Thyroid gland (tissue), 4 donors: ENCODE data around the gene KISS1R. TPM values are rescaled to one million over a fixed set of nuclear protein-coding genes. Genes with fewer than 3 reads are reported as not detected.

ENCODE experiments used
- DNase-seq, 2 donors: peaks; one replicate each; pipeline ENCODE4 v3.0.0-alpha.2; 2019
- H3K27ac ChIP-seq, 3 donors: fragments of 200-600 bp; sonication (generic); 1 replicate in 2 of 3; 2 replicates in 1 of 3; pipeline ENCODE4 v1.5.1; 2016 to 2019; ENCODE audit warnings: mild to moderate bottlenecking in 1 of 3, moderate library complexity in 1 of 3
- H3K27me3 ChIP-seq: fragments of 200-600 bp; sonication (generic); one replicate; pipeline ENCODE4 v1.5.1; 2019
- H3K36me3 ChIP-seq, 2 donors: fragments of 200-600 bp; sonication (generic); one replicate each; pipeline ENCODE4 v1.5.1; 2016 to 2019
- H3K4me1 ChIP-seq, 2 donors: fragments of 200-600 bp; sonication (generic); one replicate each; pipeline ENCODE4 v1.5.1; 2017 to 2019
- H3K4me3 ChIP-seq, 3 donors: fragments of 200-600 bp; sonication (generic); replicated peaks in 1 of 3; 1 replicate in 2 of 3; 2 replicates in 1 of 3; pipeline ENCODE4 v1.5.1; 2016; ENCODE audit warnings: mild to moderate bottlenecking in 1 of 3
- H3K9me3 ChIP-seq: fragments of 200-600 bp; sonication (generic); one replicate; pipeline ENCODE4 v1.5.1; 2017
- CTCF ChIP-seq, 6 experiments: fragments of 200-600 bp in 3 of 6; fragments of 450-650 bp in 3 of 6; sonication (generic) in 3 of 6; IDR thresholded peaks; one replicate each; pipeline ENCODE4 v1.5.1; 2016 to 2019; ENCODE audit warnings: antibody characterized with exemption in 6 of 6, mild to moderate bottlenecking in 2 of 6, inconsistent platforms in 1 of 6, moderate library complexity in 1 of 6
- POLR2A ChIP-seq, 2 donors: fragments of 450-650 bp; IDR thresholded peaks; one replicate each; pipeline ENCODE4 v1.6.1; 2017; ENCODE audit warnings: antibody characterized with exemption in 2 of 2, mild to moderate bottlenecking in 2 of 2, moderate library complexity in 1 of 2
- WGBS, 2 donors: methylation state at CpG; one replicate each; pipeline ENCODE4 v1.1.5; 2017; 5-methylcytosine and 5-hydroxymethylcytosine counted together
- intact Hi-C: fragments of 100-400 bp; cut with DNase I; formaldehyde crosslinking; loops from one replicate; pipeline ENCODE4 v1.15.1; 2023
- total RNA-seq, 4 donors: library from RNA; depleted of rRNA; stranded (reverse); fragments of >200 nt; gene quantifications; one replicate each; pipeline ENCODE4 v1.2.3, GENCODE V29; 2016

KISS1R gene
- total RNA-seq, 4 donors from 2014 or later, result not detected

- DNase-seq, result no peak
- no peaks in the 10 kb centered on the region for H3K27me3 ChIP-seq
- H3K4me3 ChIP-seq, result no peak overlapping the region
- WGBS, 2 donors, result 89 to 93% methylated on average over 12 to 26 of the region's 37 CpGs
- H3K36me3 ChIP-seq, result peaks cover 28 to 33% of the 10 kb centered on the region in 2 donors
- TF ChIP-seq POLR2A (IDR thresholded peaks at IDR 0.05) (no peak), CTCF (IDR thresholded peaks at IDR 0.05) (no peak)
- no peak overlapping the region for H3K27ac ChIP-seq
- intact Hi-C loops, result no loop called here
- no peaks in the 10 kb centered on the region for H3K9me3 ChIP-seq
- no peaks in the 10 kb centered on the region for H3K4me1 ChIP-seq
Observed at GRCh38 chr19:879711-880438, 37.3 kb upstream of the KISS1R start.

- intact Hi-C loops, result no loop called here
- Histone ChIP-seq H3K27ac (no peak overlapping the region), H3K9me3 (no peaks in the 10 kb centered on the region), H3K4me3 (no peak overlapping the region), H3K27me3 (no peaks in the 10 kb centered on the region), H3K4me1 (no peaks in the 10 kb centered on the region), H3K36me3 (peaks cover 28 to 41% of the 10 kb centered on the region in 2 donors)
- TF ChIP-seq POLR2A (IDR thresholded peaks at IDR 0.05) (no peak), CTCF (IDR thresholded peaks at IDR 0.05) (no peak)
- no peak for DNase-seq
- 95 to 97% methylated on average over 25 to 34 of the region's 34 CpGs for WGBS, 2 donors
Observed at GRCh38 chr19:881385-882071, 35.6 kb upstream of the KISS1R start.

GRCh38 chr19:882871-883497 lies 34.1 kb upstream of the KISS1R start:
- H3K27me3 ChIP-seq, result no peaks in the 10 kb centered on the region
- TF ChIP-seq POLR2A (IDR thresholded peaks at IDR 0.05), result no peak
- no peak for TF ChIP-seq CTCF (IDR thresholded peaks at IDR 0.05)
- H3K4me3 ChIP-seq, result no peak overlapping the region
- no peaks in the 10 kb centered on the region for H3K4me1 ChIP-seq
- intact Hi-C loops, result no loop called here
- no peak overlapping the region for H3K27ac ChIP-seq
- DNase-seq, result no peak
- peaks cover 33 to 37% of the 10 kb centered on the region in 2 donors for H3K36me3 ChIP-seq
- WGBS, 2 donors, result 93% methylated on average over 27 to 29 of the region's 30 CpGs
- H3K9me3 ChIP-seq, result no peaks in the 10 kb centered on the region

- Histone ChIP-seq H3K4me1 (no peaks in the 10 kb centered on the region), H3K4me3 (no peak overlapping the region), H3K36me3 (peaks cover 33 to 37% of the 10 kb centered on the region in 2 donors), H3K27ac (no peak overlapping the region), H3K9me3 (no peaks in the 10 kb centered on the region), H3K27me3 (no peaks in the 10 kb centered on the region)
- DNase-seq, result no peak
- intact Hi-C loops, result no loop called here
- TF ChIP-seq POLR2A (IDR thresholded peaks at IDR 0.05), result no peak
- no peak for TF ChIP-seq CTCF (IDR thresholded peaks at IDR 0.05)
- 93 to 94% methylated on average over 21 to 22 of the region's 22 CpGs for WGBS, 2 donors
Observed at GRCh38 chr19:883661-884211, 33.4 kb upstream of the KISS1R start.
